Measurements from ENCODE around the gene PHKB. TPM values are rescaled to one million over a fixed set of nuclear protein-coding genes. Genes with fewer than 3 reads are reported as not detected.

The PHKB gene
- total and polyA plus RNA-seq, 2 donors (not counting 1 experiment from before 2014, with no cell fraction given), result 50.4 to 223 TPM

DNA sequence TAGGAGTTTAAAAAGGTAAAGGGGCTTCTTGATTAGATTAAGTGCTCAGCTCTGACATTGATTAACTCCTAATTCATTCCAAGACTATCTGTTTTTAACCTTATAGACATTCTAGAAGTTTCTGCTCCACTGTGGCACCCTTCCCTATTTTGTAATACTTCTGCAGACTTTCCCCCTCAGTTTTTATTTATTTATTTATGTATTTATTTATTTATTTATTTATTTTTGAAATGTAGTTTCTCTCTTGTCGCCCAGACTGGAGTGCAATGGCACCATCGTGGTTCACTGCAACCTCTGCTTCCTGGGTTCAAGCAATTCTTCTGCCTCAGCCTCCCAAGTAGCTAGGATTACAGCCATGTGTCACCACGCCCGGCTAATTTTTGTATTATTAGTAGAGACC is 185.8 kb downstream of the PHKB start:
- ATAC-seq (ENCODE audit: low read depth) (no peak), DNase-seq (no peak)
- ChIA-PET POLR2A (no interaction called here), CTCF (no interaction called here)
- Histone ChIP-seq H4K20me1 (ENCODE audit: control insufficient read depth, insufficient read depth, low read length, poor library complexity, severe bottlenecking) (no peaks in the 10 kb centered on the region), H3K4me1 (ENCODE audit: control insufficient read depth in 2 of 2, insufficient read depth in 2 of 2, low read length in 2 of 2) (no peaks in the 10 kb centered on the region), H3K4me3 (ENCODE audit: control extremely low read depth in 1 of 5, extremely low read depth in 1 of 5, insufficient read depth in 1 of 5, low read depth in 2 of 5, low read length in 4 of 5) (no peak overlapping the region), H3K4me2 (replicated peaks; ENCODE audit: low read depth, low read length, poor library complexity, severe bottlenecking) (no peak overlapping the region), H3K27ac (ENCODE audit: low read length in 2 of 2) (no peak overlapping the region), H3K9me3 (ENCODE audit: control extremely low read depth in 1 of 3, control insufficient read depth in 2 of 3, insufficient read depth in 1 of 3, low read length in 2 of 3) (no peaks in the 10 kb centered on the region), H2AFZ (ENCODE audit: insufficient read depth, low read depth, low read length, poor library complexity, severe bottlenecking) (no peak overlapping the region), H3K9ac (ENCODE audit: low read length) (no peak overlapping the region), H3K36me3 (replicated peaks in 1 of 2; ENCODE audit: control extremely low read depth in 1 of 2, control insufficient read depth in 1 of 2, extremely low read depth in 1 of 2, insufficient read depth in 2 of 2, low read length in 1 of 2) (peaks cover 8 to 58% of the 10 kb centered on the region in 2 experiments), H3K27me3 (replicated peaks in 1 of 4; ENCODE audit: control extremely low read depth in 1 of 4, control insufficient read depth in 3 of 4, insufficient read depth in 4 of 4, low read length in 3 of 4) (no peaks in the 10 kb centered on the region), H3K79me2 (ENCODE audit: control insufficient read depth, insufficient read depth, low read length) (no peaks in the 10 kb centered on the region)
- no peak overlapping the region for H3K27ac Mint-ChIP-seq
- intact Hi-C loops (cut with micrococcal nuclease), result no loop called here
- H3K27me3 Mint-ChIP-seq, result no peaks in the 10 kb centered on the region
- no peaks in the 10 kb centered on the region for H3K9me3 Mint-ChIP-seq (ENCODE audit: insufficient read depth)
- TF ChIP-seq EZH2 (IDR thresholded peaks at IDR 0.05; ENCODE audit: borderline replicate concordance, insufficient read depth, low read depth, low read length, poor library complexity, severe bottlenecking), result no peak
- TF ChIP-seq CTCF (IDR thresholded peaks at IDR 0.05), result no peak
- no peaks in the 10 kb centered on the region for H3K4me1 Mint-ChIP-seq
- H3K4me3 Mint-ChIP-seq, result no peak overlapping the region
- WGBS (ENCODE audit: insufficient coverage), result no CpG with 5 or more reads among the region's 4 CpGs

GRCh38 chr16:47657032-47657431 is 195.9 kb downstream of the PHKB start:
- no peak for ATAC-seq (ENCODE audit: low read depth)
- no peaks in the 10 kb centered on the region for H3K27me3 Mint-ChIP-seq
- no peak overlapping the region for H3K4me3 ChIP-seq (ENCODE audit: control extremely low read depth in 1 of 5, extremely low read depth in 1 of 5, insufficient read depth in 1 of 5, low read depth in 2 of 5, low read length in 4 of 5)
- H3K36me3 ChIP-seq (replicated peaks in 1 of 2; ENCODE audit: control extremely low read depth in 1 of 2, control insufficient read depth in 1 of 2, extremely low read depth in 1 of 2, insufficient read depth in 2 of 2, low read length in 1 of 2), result peaks cover 17 to 49% of the 10 kb centered on the region in 2 experiments
- no peak overlapping the region for H3K27ac ChIP-seq (ENCODE audit: low read length in 2 of 2)
- no peaks in the 10 kb centered on the region for H4K20me1 ChIP-seq (ENCODE audit: control insufficient read depth, insufficient read depth, low read length, poor library complexity, severe bottlenecking)
- TF ChIP-seq EZH2 (IDR thresholded peaks at IDR 0.05; ENCODE audit: borderline replicate concordance, insufficient read depth, low read depth, low read length, poor library complexity, severe bottlenecking), result no peak
- no peak for TF ChIP-seq CTCF (IDR thresholded peaks at IDR 0.05)
- no peak for DNase-seq
- no peak overlapping the region for H3K4me2 ChIP-seq (replicated peaks; ENCODE audit: low read depth, low read length, poor library complexity, severe bottlenecking)
- H3K4me1 ChIP-seq (ENCODE audit: control insufficient read depth in 2 of 2, insufficient read depth in 2 of 2, low read length in 2 of 2), result no peaks in the 10 kb centered on the region
- no peak overlapping the region for H3K27ac Mint-ChIP-seq
- no peak overlapping the region for H3K9ac ChIP-seq (ENCODE audit: low read length)
- ChIA-PET POLR2A (no interaction called here), CTCF (no interaction called here)
- no peaks in the 10 kb centered on the region for H3K79me2 ChIP-seq (ENCODE audit: control insufficient read depth, insufficient read depth, low read length)
- WGBS (ENCODE audit: insufficient coverage), result no CpG with 5 or more reads among the region's 3 CpGs
- no peaks in the 10 kb centered on the region for H3K9me3 Mint-ChIP-seq (ENCODE audit: insufficient read depth)
- no peak overlapping the region for H2AFZ ChIP-seq (ENCODE audit: insufficient read depth, low read depth, low read length, poor library complexity, severe bottlenecking)
- no peaks in the 10 kb centered on the region for H3K4me1 Mint-ChIP-seq
- intact Hi-C loops (cut with micrococcal nuclease), result no loop called here
- H3K9me3 ChIP-seq (ENCODE audit: control extremely low read depth in 1 of 3, control insufficient read depth in 2 of 3, insufficient read depth in 1 of 3, low read length in 2 of 3), result peaks cover 0 to 3% (median 2%) of the 10 kb centered on the region in 3 donors
- no peak overlapping the region for H3K4me3 Mint-ChIP-seq
- H3K27me3 ChIP-seq (replicated peaks in 1 of 4; ENCODE audit: control extremely low read depth in 1 of 4, control insufficient read depth in 3 of 4, insufficient read depth in 4 of 4, low read length in 3 of 4), result no peaks in the 10 kb centered on the region

Measured in B cell (primary cell).